Spleen (tissue), 11 donors: Measurements from ENCODE around the gene ACER3. TPM values are rescaled to one million over a fixed set of nuclear protein-coding genes. Genes with fewer than 3 reads are reported as not detected.

Experiments used
- DNase-seq: peaks from one replicate; pipeline ENCODE4 v3.0.0-alpha.2; 2020
- H3K27ac ChIP-seq, 8 donors: fragments of 200-600 bp; sonication (generic) in 7 of 8; 1 replicate in 4 of 8; 2 replicates in 4 of 8; pipeline versions ENCODE4 v1.5.0 to v1.8.0; 2016 to 2021; ENCODE audit warnings: inconsistent platforms in 4 of 8, mild to moderate bottlenecking in 4 of 8, moderate library complexity in 1 of 8
- H3K27me3 ChIP-seq, 7 donors: fragments of 200-600 bp; sonication (generic) in 6 of 7; replicated peaks in 1 of 7; 1 replicate in 4 of 7; 2 replicates in 3 of 7; pipeline versions ENCODE4 v1.5.0 to v1.8.0; 2016 to 2021; ENCODE audit warnings: inconsistent platforms in 3 of 7, mild to moderate bottlenecking in 1 of 7
- H3K36me3 ChIP-seq, 6 donors: fragments of 200-600 bp; sonication (generic) in 5 of 6; 1 replicate in 4 of 6; 2 replicates in 2 of 6; pipeline versions ENCODE4 v1.5.0 to v1.8.0; 2016 to 2021; ENCODE audit warnings: inconsistent platforms in 2 of 6
- H3K4me1 ChIP-seq, 6 donors: fragments of 200-600 bp; sonication (generic) in 5 of 6; 1 replicate in 3 of 6; 2 replicates in 3 of 6; pipeline versions ENCODE4 v1.5.0 to v1.8.0; 2016 to 2021; ENCODE audit warnings: inconsistent platforms in 3 of 6
- H3K4me3 ChIP-seq, 8 donors: fragments of 200-600 bp; sonication (generic) in 7 of 8; 1 replicate in 4 of 8; 2 replicates in 4 of 8; pipeline versions ENCODE4 v1.5.0 to v1.8.0; 2016 to 2021; ENCODE audit warnings: inconsistent platforms in 4 of 8, mild to moderate bottlenecking in 4 of 8, moderate library complexity in 2 of 8
- H3K9me3 ChIP-seq, 8 donors: fragments of 200-600 bp; sonication (generic) in 7 of 8; 1 replicate in 4 of 8; 2 replicates in 4 of 8; pipeline versions ENCODE4 v1.5.0 to v1.8.0; 2016 to 2021; ENCODE audit warnings: inconsistent platforms in 4 of 8
- CTCF ChIP-seq, 11 experiments: fragments of 200-600 bp in 7 of 11; fragments of 450-650 bp in 4 of 11; sonication (generic) in 4 of 11; IDR thresholded peaks in 8 of 11; conservative IDR thresholded peaks in 3 of 11; 1 replicate in 7 of 11; 2 replicates in 4 of 11; pipeline versions ENCODE4 v1.4.0 to v1.8.0; 2016 to 2021; ENCODE audit warnings: antibody characterized with exemption in 11 of 11, inconsistent platforms in 4 of 11, mild to moderate bottlenecking in 1 of 11
- POLR2A ChIP-seq, 3 donors: fragments of 450-650 bp; IDR thresholded peaks; one replicate each; pipeline ENCODE4 v1.5.1; 2017; ENCODE audit warnings: antibody characterized with exemption in 3 of 3, mild to moderate bottlenecking in 1 of 3
- POLR2AphosphoS5 ChIP-seq, 3 donors: sonication (generic); formaldehyde crosslinking; IDR thresholded peaks; one replicate each; pipeline ENCODE4 v1.5.1; 2017; ENCODE audit warnings: antibody characterized with exemption in 3 of 3
- WGBS, 5 donors: extraction: QIAGEN DNeasy Blood & Tissue Kit in 3 of 5; methylation state at CpG; one replicate each; pipeline versions ENCODE4 v1.1.5 to v1.1.7; 2013 to 2018; 5-methylcytosine and 5-hydroxymethylcytosine counted together
- intact Hi-C: fragments of 100-400 bp; cut with DNase I; formaldehyde crosslinking; loops from one replicate; pipeline ENCODE4 v1.15.0; 2023; ENCODE audit warnings: low total_unique reads
- polyA plus RNA-seq, 3 donors: library from polyadenylated mRNA; stranded (reverse); fragments of 200-250 nt; gene quantifications; one replicate each; pipeline ENCODE4 v1.2.1, GENCODE V29; 2013
- total RNA-seq, 7 donors: library from RNA; depleted of rRNA in 3 of 7; stranded (reverse); fragments of >200 nt in 3 of 7; fragmentation: NEBNext Ultra II Directional in 4 of 7; extraction: Animal tissue kit (Norgen Biotek cat#: 25700) in 4 of 7; gene quantifications; one replicate each; pipeline versions ENCODE4 v1.1.0 to v1.2.1, GENCODE V29; 2016 to 2021
- donor health status: healthy with polysubstance abuse.
- donor health status: DM: no; HTN: no; CAD: no; lungs with moderate emphysema.
- donor health status: DM: no; HTN: no; CAD: no.
- donor health status: Bipolar disorder and iron deficiency.
- donor health status: healthy.
- donor health status: DM: no; HTN: no; CAD: no.
- donor health status: DM: yes; HTN: yes; CAD: no.

ACER3 gene
- total and polyA plus RNA-seq, 10 donors, result 2.9 to 52.2 (median 32.1) TPM

GRCh38 chr11:77055101-77055561, 194.4 kb downstream of the ACER3 start:
- DNase-seq, result no peak
- WGBS, 5 donors, result 74 to 84% (median 80%) methylated on average over 2 of the region's 2 CpGs
- Histone ChIP-seq H3K27me3 (no peaks in the 10 kb centered on the region), H3K9me3 (peaks cover 0 to 21% (median 15%) of the 10 kb centered on the region in 8 donors), H3K36me3 (no peaks in the 10 kb centered on the region), H3K27ac (no peak overlapping the region), H3K4me3 (no peak overlapping the region), H3K4me1 (no peaks in the 10 kb centered on the region)
- TF ChIP-seq POLR2AphosphoS5 (IDR thresholded peaks at IDR 0.05) (no peak), POLR2A (IDR thresholded peaks at IDR 0.05) (no peak), CTCF (IDR thresholded peaks at IDR 0.05 in 8 of 11, conservative IDR thresholded peaks at IDR 0.05 in 3 of 11) (no peak)
- intact Hi-C loops, result loop anchor here (10.0 kb wide), 1 partner anchor 130 kb away; no protein-coding TSS in a partner anchor

GRCh38 chr11:77055913-77056312, 195.2 kb downstream of the ACER3 start:
- no peaks in the 10 kb centered on the region for H3K27me3 ChIP-seq
- H3K4me1 ChIP-seq, result no peaks in the 10 kb centered on the region
- 87 to 95% (median 92%) methylated on average over 5 of the region's 5 CpGs for WGBS, 5 donors
- TF ChIP-seq POLR2A (IDR thresholded peaks at IDR 0.05) (no peak), POLR2AphosphoS5 (IDR thresholded peaks at IDR 0.05) (no peak), CTCF (IDR thresholded peaks at IDR 0.05 in 8 of 11, conservative IDR thresholded peaks at IDR 0.05 in 3 of 11) (no peak)
- no peak overlapping the region for H3K27ac ChIP-seq
- intact Hi-C loops, result loop anchor here (10.0 kb wide), 1 partner anchor 129 kb away; no protein-coding TSS in a partner anchor
- H3K9me3 ChIP-seq, result peaks cover 0 to 21% (median 15%) of the 10 kb centered on the region in 8 donors
- no peak for DNase-seq
- no peaks in the 10 kb centered on the region for H3K36me3 ChIP-seq
- H3K4me3 ChIP-seq, result no peak overlapping the region

GRCh38 chr11:77056814-77057402, 196.2 kb downstream of the ACER3 start:
- TF ChIP-seq POLR2AphosphoS5 (IDR thresholded peaks at IDR 0.05) (no peak), POLR2A (IDR thresholded peaks at IDR 0.05) (no peak), CTCF (IDR thresholded peaks at IDR 0.05 in 8 of 11, conservative IDR thresholded peaks at IDR 0.05 in 3 of 11) (no peak)
- Histone ChIP-seq H3K4me3 (no peak overlapping the region), H3K27me3 (no peaks in the 10 kb centered on the region), H3K4me1 (no peaks in the 10 kb centered on the region), H3K27ac (no peak overlapping the region), H3K36me3 (no peaks in the 10 kb centered on the region), H3K9me3 (peaks cover 0 to 27% (median 16%) of the 10 kb centered on the region in 8 donors)
- intact Hi-C loops, result loop anchor here (10.0 kb wide), 1 partner anchor 128 kb away; no protein-coding TSS in a partner anchor
- no peak for DNase-seq
- 81 to 94% (median 83%) methylated on average over 3 of the region's 3 CpGs for WGBS, 5 donors

- H3K4me1 ChIP-seq, result no peaks in the 10 kb centered on the region
- no peak for TF ChIP-seq CTCF (IDR thresholded peaks at IDR 0.05 in 8 of 11, conservative IDR thresholded peaks at IDR 0.05 in 3 of 11)
- intact Hi-C loops, result loop anchor here (10.0 kb wide), 1 partner anchor 127 kb away; no protein-coding TSS in a partner anchor
- H3K27ac ChIP-seq, result no peak overlapping the region
- 69 to 81% (median 76%) methylated on average over 9 of the region's 9 CpGs for WGBS, 5 donors
- H3K36me3 ChIP-seq, result no peaks in the 10 kb centered on the region
- DNase-seq, result no peak
- H3K4me3 ChIP-seq, result no peak overlapping the region
- H3K9me3 ChIP-seq, result peaks cover 0 to 27% (median 16%) of the 10 kb centered on the region in 8 donors
- H3K27me3 ChIP-seq, result no peaks in the 10 kb centered on the region
These were observed 197.3 kb downstream of the ACER3 start for GRCh38 chr11:77057938-77058474.
